HEK293 (cell line): ENCODE data around the gene METAP1.

Experiments
- CTCF ChIA-PET: fragments of 350-600 bp; formaldehyde crosslinking; extraction: SDS; loops from one replicate; lab custom pipeline; 2021; ENCODE audit warnings: antibody characterized with exemption; lab: Yijun Ruan, JAX
- POLR2A ChIA-PET: fragments of 300-600 bp; formaldehyde crosslinking; extraction: SDS; loops from one replicate; lab custom pipeline; 2020; ENCODE audit warnings: antibody characterized with exemption, inconsistent platforms; lab: Yijun Ruan, JAX
- H3K27ac ChIP-seq: fragments of 200-500 bp; sonication (Bioruptor generic); 2 replicates; pipeline ENCODE4 v1.5.1; 2014; ENCODE audit warnings: low read depth, low read length, control low read depth, inconsistent platforms; ENCODE audit errors: extremely low read depth
- H3K36me3 ChIP-seq, 2 experiments: fragments of 200-500 bp in 1 of 2; sonication (Bioruptor generic) in 1 of 2; 1 replicate in 1 of 2; 2 replicates in 1 of 2; pipeline ENCODE4 v1.5.1; 2014 to 2017; ENCODE audit warnings: inconsistent platforms in 2 of 2, low read length in 2 of 2; ENCODE audit not compliant: control insufficient read depth in 2 of 2, insufficient read depth in 1 of 2
- H3K4me1 ChIP-seq: fragments of 200-500 bp; sonication (Bioruptor generic); 2 replicates; pipeline ENCODE4 v1.5.1; 2014; ENCODE audit warnings: mild to moderate bottlenecking, low read length, inconsistent platforms; ENCODE audit not compliant: control insufficient read depth, insufficient read depth
- H3K4me3 ChIP-seq: 2 replicates; pipeline ENCODE4 v1.5.1; 2011; ENCODE audit warnings: low read depth, mild to moderate bottlenecking, control low read depth, low read length, moderate library complexity
- H3K9me3 ChIP-seq: fragments of 200-500 bp; sonication (Bioruptor generic); 2 replicates; pipeline ENCODE4 v1.5.1; 2014; ENCODE audit warnings: low read depth, low read length, inconsistent platforms; ENCODE audit not compliant: control insufficient read depth, insufficient read depth
- BCL11B ChIP-seq: fragments of 450-650 bp; formaldehyde crosslinking; IDR thresholded peaks from 2 replicates; pipeline ENCODE4 v1.5.1; 2016; ENCODE audit warnings: low read depth, missing biosample characterization, missing genetic modification characterization
- GLI4 ChIP-seq: fragments of 450-650 bp; formaldehyde crosslinking; IDR thresholded peaks from 2 replicates; pipeline ENCODE4 v1.5.1; 2016; ENCODE audit warnings: missing biosample characterization, missing genetic modification characterization
- GLIS1 ChIP-seq: fragments of 450-650 bp; formaldehyde crosslinking; IDR thresholded peaks from 2 replicates; pipeline ENCODE4 v1.5.1; 2016; ENCODE audit warnings: missing biosample characterization, missing genetic modification characterization
- IKZF3 ChIP-seq: fragments of 450-650 bp; IDR thresholded peaks from 2 replicates; pipeline ENCODE4 v1.5.0; 2018; ENCODE audit warnings: missing biosample characterization, mild to moderate bottlenecking, missing genetic modification characterization, moderate library complexity
- KLF8 ChIP-seq: fragments of 450-650 bp; formaldehyde crosslinking; IDR thresholded peaks from 2 replicates; pipeline ENCODE4 v1.5.1; 2016; ENCODE audit warnings: missing biosample characterization, missing genetic modification characterization
- ZBTB48 ChIP-seq: fragments of 450-650 bp; formaldehyde crosslinking; IDR thresholded peaks from 2 replicates; pipeline ENCODE4 v1.5.1; 2016; ENCODE audit warnings: missing biosample characterization, missing genetic modification characterization
- ZBTB7A ChIP-seq: fragments of 450-650 bp; formaldehyde crosslinking; IDR thresholded peaks from 2 replicates; pipeline ENCODE4 v1.5.1; 2016; ENCODE audit warnings: low read depth, missing biosample characterization, missing genetic modification characterization
- ZFHX2 ChIP-seq: fragments of 450-650 bp; formaldehyde crosslinking; conservative IDR thresholded peaks from 2 replicates; pipeline ENCODE4 v1.5.1; 2016; ENCODE audit warnings: missing biosample characterization, missing genetic modification characterization
- ZNF10 ChIP-seq: fragments of 450-650 bp; formaldehyde crosslinking; IDR thresholded peaks from 2 replicates; pipeline ENCODE4 v1.5.1; 2017; ENCODE audit warnings: missing biosample characterization, missing genetic modification characterization
- ZNF112 ChIP-seq: fragments of 450-650 bp; formaldehyde crosslinking; IDR thresholded peaks from 2 replicates; pipeline ENCODE4 v1.5.0; 2017; ENCODE audit warnings: missing biosample characterization, missing genetic modification characterization
- ZNF157 ChIP-seq: fragments of 450-650 bp; formaldehyde crosslinking; IDR thresholded peaks from 2 replicates; pipeline ENCODE4 v1.5.1; 2016; ENCODE audit warnings: missing biosample characterization, missing genetic modification characterization
- ZNF2 ChIP-seq: fragments of 450-650 bp; formaldehyde crosslinking; IDR thresholded peaks from 2 replicates; pipeline ENCODE4 v1.5.1; 2016; ENCODE audit warnings: missing biosample characterization, missing genetic modification characterization
- ZNF223 ChIP-seq: fragments of 450-650 bp; formaldehyde crosslinking; IDR thresholded peaks from 2 replicates; pipeline ENCODE4 v1.5.1; 2016; ENCODE audit warnings: missing biosample characterization, missing genetic modification characterization
- ZNF324 ChIP-seq: fragments of 450-650 bp; formaldehyde crosslinking; IDR thresholded peaks from 2 replicates; pipeline ENCODE4 v1.5.1; 2016; ENCODE audit warnings: missing biosample characterization, missing genetic modification characterization
- ZNF366 ChIP-seq: fragments of 450-650 bp; formaldehyde crosslinking; conservative IDR thresholded peaks from 2 replicates; pipeline ENCODE4 v1.5.1; 2016; ENCODE audit warnings: missing biosample characterization, missing genetic modification characterization
- ZNF404 ChIP-seq: fragments of 450-650 bp; formaldehyde crosslinking; IDR thresholded peaks from 2 replicates; pipeline ENCODE4 v1.5.1; 2017; ENCODE audit warnings: missing biosample characterization, missing genetic modification characterization
- ZNF433 ChIP-seq: fragments of 450-650 bp; formaldehyde crosslinking; IDR thresholded peaks from 2 replicates; pipeline ENCODE4 v1.5.1; 2016; ENCODE audit warnings: missing biosample characterization, missing genetic modification characterization, low read depth
- ZNF501 ChIP-seq: fragments of 450-650 bp; formaldehyde crosslinking; IDR thresholded peaks from 2 replicates; pipeline ENCODE4 v1.5.1; 2016; ENCODE audit warnings: missing biosample characterization, missing genetic modification characterization
- ZNF664 ChIP-seq: fragments of 450-650 bp; formaldehyde crosslinking; IDR thresholded peaks from 2 replicates; pipeline ENCODE4 v1.5.1; 2016; ENCODE audit warnings: missing biosample characterization, missing genetic modification characterization
- ZNF830 ChIP-seq: fragments of 450-650 bp; IDR thresholded peaks from 2 replicates; pipeline ENCODE4 v1.5.0; 2018; ENCODE audit warnings: missing biosample characterization, missing genetic modification characterization, low read depth, mild to moderate bottlenecking, moderate library complexity
- TF ChIP-seq, protein P1 (sequence below): fragments of 450-650 bp; IDR thresholded peaks from 2 replicates; pipeline ENCODE4 v1.5.1; 2018; ENCODE audit warnings: missing biosample characterization, mild to moderate bottlenecking, missing genetic modification characterization
- TF ChIP-seq, protein P2 (sequence below): fragments of 450-650 bp; formaldehyde crosslinking; IDR thresholded peaks from 2 replicates; pipeline ENCODE4 v1.5.1; 2017; ENCODE audit warnings: missing biosample characterization, missing genetic modification characterization
- TF ChIP-seq, protein P3 (sequence below): fragments of 450-650 bp; formaldehyde crosslinking; IDR thresholded peaks from 2 replicates; pipeline ENCODE4 v1.5.1; 2016; ENCODE audit warnings: missing biosample characterization, missing genetic modification characterization
- TF ChIP-seq, protein P4 (sequence below): fragments of 450-650 bp; formaldehyde crosslinking; IDR thresholded peaks from 2 replicates; pipeline ENCODE4 v1.5.1; 2016; ENCODE audit warnings: missing biosample characterization, missing genetic modification characterization, borderline replicate concordance
- TF ChIP-seq, protein P5 (sequence below): fragments of 450-650 bp; formaldehyde crosslinking; IDR thresholded peaks from 2 replicates; pipeline ENCODE4 v1.5.1; 2016; ENCODE audit warnings: missing biosample characterization, missing genetic modification characterization
- TF ChIP-seq, protein P6 (sequence below): fragments of 450-650 bp; formaldehyde crosslinking; IDR thresholded peaks from 2 replicates; pipeline ENCODE4 v1.5.1; 2016; ENCODE audit warnings: missing biosample characterization, missing genetic modification characterization

METAP1 gene

DNA sequence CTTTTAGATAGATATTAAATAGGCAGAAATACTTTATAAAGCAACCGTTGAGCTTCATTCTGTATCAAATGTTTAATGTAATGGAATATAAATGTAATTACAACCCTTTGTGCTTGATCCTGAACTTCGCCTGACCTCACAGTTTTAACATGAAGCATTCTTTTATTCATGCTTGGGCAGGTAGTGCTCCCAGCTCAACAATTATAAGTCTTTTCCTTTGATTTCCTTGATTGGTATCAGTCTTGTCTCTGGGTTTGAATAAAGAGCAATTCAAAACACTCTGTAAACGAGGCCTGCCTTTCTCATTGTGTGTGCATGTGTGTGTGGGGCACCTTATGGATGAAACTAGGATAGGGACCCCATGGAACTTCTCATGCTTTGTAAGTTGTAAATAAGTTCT lies 6.8 kb downstream of the METAP1 start:
- no peak overlapping the region for H3K27ac ChIP-seq
- no peaks in the 10 kb centered on the region for H3K9me3 ChIP-seq
- H3K4me3 ChIP-seq = no peak overlapping the region
- no peak for TF ChIP-seq GLI4 (tag by site-specific recombination)
- TF ChIP-seq, protein P1, sequence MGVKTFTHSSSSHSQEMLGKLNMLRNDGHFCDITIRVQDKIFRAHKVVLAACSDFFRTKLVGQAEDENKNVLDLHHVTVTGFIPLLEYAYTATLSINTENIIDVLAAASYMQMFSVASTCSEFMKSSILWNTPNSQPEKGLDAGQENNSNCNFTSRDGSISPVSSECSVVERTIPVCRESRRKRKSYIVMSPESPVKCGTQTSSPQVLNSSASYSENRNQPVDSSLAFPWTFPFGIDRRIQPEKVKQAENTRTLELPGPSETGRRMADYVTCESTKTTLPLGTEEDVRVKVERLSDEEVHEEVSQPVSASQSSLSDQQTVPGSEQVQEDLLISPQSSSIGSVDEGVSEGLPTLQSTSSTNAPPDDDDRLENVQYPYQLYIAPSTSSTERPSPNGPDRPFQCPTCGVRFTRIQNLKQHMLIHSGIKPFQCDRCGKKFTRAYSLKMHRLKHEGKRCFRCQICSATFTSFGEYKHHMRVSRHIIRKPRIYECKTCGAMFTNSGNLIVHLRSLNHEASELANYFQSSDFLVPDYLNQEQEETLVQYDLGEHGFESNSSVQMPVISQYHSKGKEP = no peak
- no peak for TF ChIP-seq ZNF366 (tag by site-specific recombination)
- no peak for TF ChIP-seq ZNF664
- no peak for TF ChIP-seq ZNF501
- TF ChIP-seq ZNF433 (tag by site-specific recombination) = no peak
- TF ChIP-seq ZNF223 (tag by site-specific recombination) = no peak
- no peak for TF ChIP-seq ZNF112 (tag by site-specific recombination)
- no peak for TF ChIP-seq ZNF830 (tag by site-specific recombination)
- TF ChIP-seq, protein P2, sequence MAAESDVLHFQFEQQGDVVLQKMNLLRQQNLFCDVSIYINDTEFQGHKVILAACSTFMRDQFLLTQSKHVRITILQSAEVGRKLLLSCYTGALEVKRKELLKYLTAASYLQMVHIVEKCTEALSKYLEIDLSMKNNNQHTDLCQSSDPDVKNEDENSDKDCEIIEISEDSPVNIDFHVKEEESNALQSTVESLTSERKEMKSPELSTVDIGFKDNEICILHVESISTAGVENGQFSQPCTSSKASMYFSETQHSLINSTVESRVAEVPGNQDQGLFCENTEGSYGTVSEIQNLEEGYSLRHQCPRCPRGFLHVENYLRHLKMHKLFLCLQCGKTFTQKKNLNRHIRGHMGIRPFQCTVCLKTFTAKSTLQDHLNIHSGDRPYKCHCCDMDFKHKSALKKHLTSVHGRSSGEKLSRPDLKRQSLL (tag by site-specific recombination) = no peak
- TF ChIP-seq ZNF157 (tag by site-specific recombination) = no peak
- TF ChIP-seq ZNF324 = no peak
- no peak for TF ChIP-seq ZBTB48 (tag by site-specific recombination)
- no peaks in the 10 kb centered on the region for H3K4me1 ChIP-seq
- POLR2A ChIA-PET = no interaction called here
- CTCF ChIA-PET = interaction anchor here (0.6 kb wide), 1 partner anchor 92 kb away, joined by 4 read pairs; no protein-coding TSS in a partner anchor
- H3K36me3 ChIP-seq = no peaks in the 10 kb centered on the region

DNA sequence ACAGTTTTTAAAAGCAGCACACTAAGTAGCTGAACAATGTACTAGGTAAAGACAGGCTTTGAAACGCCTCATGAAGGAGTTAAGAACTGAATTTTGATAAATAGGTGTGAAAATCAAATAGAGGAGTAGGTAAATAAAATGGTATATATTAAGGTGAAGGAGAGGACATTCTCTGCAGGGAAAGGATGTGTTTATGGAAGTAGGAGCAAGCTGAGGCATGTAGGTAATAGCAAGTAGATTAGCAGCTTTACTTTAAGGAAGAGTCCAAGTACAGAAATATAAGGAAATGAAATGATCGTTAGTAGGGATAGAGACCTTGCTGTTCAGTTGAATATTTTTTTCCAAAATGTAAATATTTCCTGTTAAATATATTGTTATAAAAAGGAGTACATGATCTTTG lies 12.5 kb downstream of the METAP1 start:
- no peak overlapping the region for H3K4me3 ChIP-seq
- no peaks in the 10 kb centered on the region for H3K4me1 ChIP-seq
- no peaks in the 10 kb centered on the region for H3K9me3 ChIP-seq
- H3K36me3 ChIP-seq = no peaks in the 10 kb centered on the region
- no peak overlapping the region for H3K27ac ChIP-seq
- ChIA-PET CTCF (interaction anchor here (1.0 kb wide), 1 partner anchor 13 kb away, joined by 4 read pairs; the partner anchor contains the start of gene METAP1), POLR2A (no interaction called here)
- TF ChIP-seq, protein P3, sequence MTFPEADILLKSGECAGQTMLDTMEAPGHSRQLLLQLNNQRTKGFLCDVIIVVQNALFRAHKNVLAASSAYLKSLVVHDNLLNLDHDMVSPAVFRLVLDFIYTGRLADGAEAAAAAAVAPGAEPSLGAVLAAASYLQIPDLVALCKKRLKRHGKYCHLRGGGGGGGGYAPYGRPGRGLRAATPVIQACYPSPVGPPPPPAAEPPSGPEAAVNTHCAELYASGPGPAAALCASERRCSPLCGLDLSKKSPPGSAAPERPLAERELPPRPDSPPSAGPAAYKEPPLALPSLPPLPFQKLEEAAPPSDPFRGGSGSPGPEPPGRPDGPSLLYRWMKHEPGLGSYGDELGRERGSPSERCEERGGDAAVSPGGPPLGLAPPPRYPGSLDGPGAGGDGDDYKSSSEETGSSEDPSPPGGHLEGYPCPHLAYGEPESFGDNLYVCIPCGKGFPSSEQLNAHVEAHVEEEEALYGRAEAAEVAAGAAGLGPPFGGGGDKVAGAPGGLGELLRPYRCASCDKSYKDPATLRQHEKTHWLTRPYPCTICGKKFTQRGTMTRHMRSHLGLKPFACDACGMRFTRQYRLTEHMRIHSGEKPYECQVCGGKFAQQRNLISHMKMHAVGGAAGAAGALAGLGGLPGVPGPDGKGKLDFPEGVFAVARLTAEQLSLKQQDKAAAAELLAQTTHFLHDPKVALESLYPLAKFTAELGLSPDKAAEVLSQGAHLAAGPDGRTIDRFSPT = no peak
- TF ChIP-seq ZNF2 (no peak), KLF8 (tag by site-specific recombination) (no peak), ZNF10 (tag by site-specific recombination) (no peak), GLIS1 (no peak), ZNF324 (no peak), BCL11B (tag by site-specific recombination) (no peak), ZBTB7A (tag by site-specific recombination) (no peak), ZFHX2 (tag by site-specific recombination) (no peak), IKZF3 (tag by site-specific recombination) (no peak), ZNF404 (no peak)
- TF ChIP-seq, protein P4, sequence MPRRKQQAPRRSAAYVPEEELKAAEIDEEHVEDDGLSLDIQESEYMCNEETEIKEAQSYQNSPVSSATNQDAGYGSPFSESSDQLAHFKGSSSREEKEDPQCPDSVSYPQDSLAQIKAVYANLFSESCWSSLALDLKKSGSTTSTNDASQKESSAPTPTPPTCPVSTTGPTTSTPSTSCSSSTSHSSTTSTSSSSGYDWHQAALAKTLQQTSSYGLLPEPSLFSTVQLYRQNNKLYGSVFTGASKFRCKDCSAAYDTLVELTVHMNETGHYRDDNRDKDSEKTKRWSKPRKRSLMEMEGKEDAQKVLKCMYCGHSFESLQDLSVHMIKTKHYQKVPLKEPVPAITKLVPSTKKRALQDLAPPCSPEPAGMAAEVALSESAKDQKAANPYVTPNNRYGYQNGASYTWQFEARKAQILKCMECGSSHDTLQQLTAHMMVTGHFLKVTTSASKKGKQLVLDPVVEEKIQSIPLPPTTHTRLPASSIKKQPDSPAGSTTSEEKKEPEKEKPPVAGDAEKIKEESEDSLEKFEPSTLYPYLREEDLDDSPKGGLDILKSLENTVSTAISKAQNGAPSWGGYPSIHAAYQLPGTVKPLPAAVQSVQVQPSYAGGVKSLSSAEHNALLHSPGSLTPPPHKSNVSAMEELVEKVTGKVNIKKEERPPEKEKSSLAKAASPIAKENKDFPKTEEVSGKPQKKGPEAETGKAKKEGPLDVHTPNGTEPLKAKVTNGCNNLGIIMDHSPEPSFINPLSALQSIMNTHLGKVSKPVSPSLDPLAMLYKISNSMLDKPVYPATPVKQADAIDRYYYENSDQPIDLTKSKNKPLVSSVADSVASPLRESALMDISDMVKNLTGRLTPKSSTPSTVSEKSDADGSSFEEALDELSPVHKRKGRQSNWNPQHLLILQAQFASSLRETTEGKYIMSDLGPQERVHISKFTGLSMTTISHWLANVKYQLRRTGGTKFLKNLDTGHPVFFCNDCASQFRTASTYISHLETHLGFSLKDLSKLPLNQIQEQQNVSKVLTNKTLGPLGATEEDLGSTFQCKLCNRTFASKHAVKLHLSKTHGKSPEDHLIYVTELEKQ (tag by site-specific recombination) = no peak
- TF ChIP-seq, protein P5, sequence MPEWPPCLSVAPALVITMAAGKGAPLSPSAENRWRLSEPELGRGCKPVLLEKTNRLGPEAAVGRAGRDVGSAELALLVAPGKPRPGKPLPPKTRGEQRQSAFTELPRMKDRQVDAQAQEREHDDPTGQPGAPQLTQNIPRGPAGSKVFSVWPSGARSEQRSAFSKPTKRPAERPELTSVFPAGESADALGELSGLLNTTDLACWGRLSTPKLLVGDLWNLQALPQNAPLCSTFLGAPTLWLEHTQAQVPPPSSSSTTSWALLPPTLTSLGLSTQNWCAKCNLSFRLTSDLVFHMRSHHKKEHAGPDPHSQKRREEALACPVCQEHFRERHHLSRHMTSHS (tag by site-specific recombination) = no peak
- TF ChIP-seq, protein P6, sequence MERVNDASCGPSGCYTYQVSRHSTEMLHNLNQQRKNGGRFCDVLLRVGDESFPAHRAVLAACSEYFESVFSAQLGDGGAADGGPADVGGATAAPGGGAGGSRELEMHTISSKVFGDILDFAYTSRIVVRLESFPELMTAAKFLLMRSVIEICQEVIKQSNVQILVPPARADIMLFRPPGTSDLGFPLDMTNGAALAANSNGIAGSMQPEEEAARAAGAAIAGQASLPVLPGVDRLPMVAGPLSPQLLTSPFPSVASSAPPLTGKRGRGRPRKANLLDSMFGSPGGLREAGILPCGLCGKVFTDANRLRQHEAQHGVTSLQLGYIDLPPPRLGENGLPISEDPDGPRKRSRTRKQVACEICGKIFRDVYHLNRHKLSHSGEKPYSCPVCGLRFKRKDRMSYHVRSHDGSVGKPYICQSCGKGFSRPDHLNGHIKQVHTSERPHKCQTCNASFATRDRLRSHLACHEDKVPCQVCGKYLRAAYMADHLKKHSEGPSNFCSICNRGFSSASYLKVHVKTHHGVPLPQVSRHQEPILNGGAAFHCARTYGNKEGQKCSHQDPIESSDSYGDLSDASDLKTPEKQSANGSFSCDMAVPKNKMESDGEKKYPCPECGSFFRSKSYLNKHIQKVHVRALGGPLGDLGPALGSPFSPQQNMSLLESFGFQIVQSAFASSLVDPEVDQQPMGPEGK (tag by site-specific recombination) = no peak
